ACC112 (cell line): Measurements from ENCODE around the gene HDAC9.
"Not testable (repeated sequence)": the region's sequence is repeated elsewhere in the genome, so short reads cannot be mapped to it uniquely, and the experiment has no call there.

Experiments used
- H2AFZ ChIP-seq: fragments of 200-600 bp; sonication (generic); one replicate; pipeline ENCODE4 v1.6.0; 2017; ENCODE audit warnings: antibody characterized with exemption, low read length; ENCODE audit not compliant: unreplicated experiment
- H3K27ac ChIP-seq: fragments of 200-600 bp; sonication (generic); 2 replicates; pipeline ENCODE4 v1.5.1; 2014; ENCODE audit warnings: low read depth, mild to moderate bottlenecking, antibody characterized with exemption, low read length, moderate library complexity
- H3K27me3 ChIP-seq: fragments of 200-600 bp; sonication (generic); 2 replicates; pipeline ENCODE4 v1.6.1; 2014; ENCODE audit warnings: mild to moderate bottlenecking, antibody characterized with exemption, low read length, moderate library complexity, mixed read lengths; ENCODE audit not compliant: insufficient read depth
- H3K36me3 ChIP-seq: fragments of 200-600 bp; sonication (generic); 2 replicates; pipeline ENCODE4 v1.6.1; 2016; ENCODE audit warnings: mild to moderate bottlenecking, antibody characterized with exemption, low read length, moderate library complexity, mixed read lengths; ENCODE audit not compliant: insufficient read depth
- H3K4me1 ChIP-seq: fragments of 200-600 bp; sonication (generic); one replicate; pipeline ENCODE4 v1.6.1; 2016; ENCODE audit warnings: low read length, mixed read lengths; ENCODE audit not compliant: insufficient read depth, unreplicated experiment, control insufficient read depth
- H3K4me3 ChIP-seq: fragments of 200-600 bp; sonication (generic); 2 replicates; pipeline ENCODE4 v1.5.1; 2014; ENCODE audit warnings: mild to moderate bottlenecking, low read depth, low read length
- H3K79me2 ChIP-seq: fragments of 200-600 bp; sonication (generic); one replicate; pipeline ENCODE4 v1.6.0; 2016; ENCODE audit warnings: low read length; ENCODE audit not compliant: control insufficient read depth, unreplicated experiment, insufficient read depth

Gene HDAC9

DNA sequence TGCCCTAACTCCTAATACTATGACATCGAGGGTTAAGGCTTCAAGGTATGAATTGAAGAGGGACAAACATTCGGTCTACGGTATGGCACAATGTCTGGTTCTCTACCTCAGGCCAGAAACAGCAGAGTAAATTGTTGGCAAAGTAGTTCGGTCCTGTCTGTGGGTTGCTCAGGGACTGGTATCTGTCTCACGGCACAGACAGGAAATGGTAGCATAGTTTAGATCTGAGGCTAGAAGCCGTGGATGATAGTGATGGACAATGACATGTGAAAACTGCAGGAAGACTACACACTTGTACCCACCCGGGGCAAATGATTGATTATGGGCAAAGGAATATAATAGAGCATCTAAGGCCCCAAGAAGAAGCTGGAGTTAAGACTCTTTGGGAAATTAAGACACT lies 515.7 kb downstream of the HDAC9 start:
- Histone ChIP-seq H3K36me3 (0 out of 2 replicates have a peak, but pooled peaks cover 4% of the 10 kb centered on the region), H3K27me3 (no peaks in the 10 kb centered on the region), H3K4me3 (no peak overlapping the region), H3K4me1 (peaks cover 10% of the 10 kb centered on the region), H3K79me2 (no peaks in the 10 kb centered on the region), H3K27ac (no peak overlapping the region), H2AFZ (no peak overlapping the region)

GRCh38 chr7:19015098-19015497 lies 519.5 kb downstream of the HDAC9 start:
- Histone ChIP-seq H3K4me1 (peaks cover 1% of the 10 kb centered on the region), H2AFZ (no peak overlapping the region), H3K79me2 (no peaks in the 10 kb centered on the region), H3K4me3 (no peak overlapping the region), H3K27me3 (no peaks in the 10 kb centered on the region), H3K27ac (no peak overlapping the region), H3K36me3 (peaks cover 19% of the 10 kb centered on the region)

DNA sequence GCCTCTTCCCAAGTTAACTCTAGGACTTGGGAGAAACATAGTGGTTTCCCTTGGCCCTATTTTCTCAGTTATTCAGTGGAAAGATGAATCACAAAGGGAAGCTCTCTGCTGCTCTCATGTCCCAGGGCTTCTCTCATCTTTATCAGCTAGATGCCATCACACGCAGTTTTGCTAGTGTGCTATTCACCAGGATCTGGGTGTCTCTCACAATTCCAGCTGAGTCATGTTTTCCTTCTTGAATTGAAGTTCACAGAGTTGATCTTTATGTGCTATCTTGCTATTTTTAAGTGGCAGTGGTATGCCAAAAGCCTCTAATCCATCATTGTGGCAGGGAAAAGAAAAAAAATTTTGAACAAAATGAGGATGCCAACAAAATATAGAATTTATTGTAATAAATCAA lies 520.6 kb downstream of the HDAC9 start:
- H3K27me3 ChIP-seq, result no peaks in the 10 kb centered on the region
- peak overlapping the region; percentile 44; the same call in 1 of the 2 replicates for H3K27ac ChIP-seq
- H3K4me1 ChIP-seq, result peaks cover 12% of the 10 kb centered on the region
- no peaks in the 10 kb centered on the region for H3K79me2 ChIP-seq
- H3K4me3 ChIP-seq, result no peak overlapping the region
- peaks cover 19% of the 10 kb centered on the region for H3K36me3 ChIP-seq
- no peak overlapping the region for H2AFZ ChIP-seq

- Histone ChIP-seq H3K4me3 (no peak overlapping the region), H3K27ac (no peak overlapping the region), H3K36me3 (peaks cover 19% of the 10 kb centered on the region)
Measured at GRCh38 chr7:19017374-19017773, 521.8 kb downstream of the HDAC9 start.

GRCh38 chr7:19020062-19020461 lies 524.5 kb downstream of the HDAC9 start:
- H3K27ac ChIP-seq, result peak overlapping the region; percentile 45
- peaks cover 25% of the 10 kb centered on the region for H3K4me1 ChIP-seq
- no peaks in the 10 kb centered on the region for H3K27me3 ChIP-seq
- no peak overlapping the region for H3K4me3 ChIP-seq
- peaks cover 19% of the 10 kb centered on the region for H3K36me3 ChIP-seq
- no peaks in the 10 kb centered on the region for H3K79me2 ChIP-seq
- no peak overlapping the region for H2AFZ ChIP-seq

More at GRCh38 chr7:19017374-19017773, 521.8 kb downstream of the HDAC9 start:
- Histone ChIP-seq H3K27me3 (no peaks in the 10 kb centered on the region), H3K4me1 (peaks cover 12% of the 10 kb centered on the region), H2AFZ (no peak overlapping the region), H3K79me2 (no peaks in the 10 kb centered on the region)

- peak overlapping the region; percentile 45 for H3K27ac ChIP-seq
- H3K4me1 ChIP-seq, result peaks cover 25% of the 10 kb centered on the region
- peaks cover 19% of the 10 kb centered on the region for H3K36me3 ChIP-seq
- H3K79me2 ChIP-seq, result no peaks in the 10 kb centered on the region
- no peaks in the 10 kb centered on the region for H3K27me3 ChIP-seq
- no peak overlapping the region for H2AFZ ChIP-seq
- no peak overlapping the region for H3K4me3 ChIP-seq
Measured at GRCh38 chr7:19020711-19021110, 525.2 kb downstream of the HDAC9 start.

GRCh38 chr7:19023477-19023876 lies 527.9 kb downstream of the HDAC9 start:
- Histone ChIP-seq H3K27ac (no peak overlapping the region; the same call in 1 of the 2 replicates), H3K36me3 (no peaks in the 10 kb centered on the region), H3K4me1 (peaks cover 28% of the 10 kb centered on the region), H3K4me3 (no peak overlapping the region), H3K27me3 (no peaks in the 10 kb centered on the region), H2AFZ (no peak overlapping the region), H3K79me2 (no peaks in the 10 kb centered on the region)

GRCh38 chr7:19024261-19024660 lies 528.7 kb downstream of the HDAC9 start:
- peak overlapping the region; percentile 15 for H2AFZ ChIP-seq
- no peaks in the 10 kb centered on the region for H3K27me3 ChIP-seq
- H3K4me3 ChIP-seq, result no peak overlapping the region; the same call in 1 of the 2 replicates
- H3K27ac ChIP-seq, result peak overlapping the region; percentile 41
- H3K4me1 ChIP-seq, result peaks cover 28% of the 10 kb centered on the region
- H3K79me2 ChIP-seq, result no peaks in the 10 kb centered on the region
- no peaks in the 10 kb centered on the region for H3K36me3 ChIP-seq

- Histone ChIP-seq H3K36me3 (no peaks in the 10 kb centered on the region), H3K4me3 (no peak overlapping the region), H3K27me3 (no peaks in the 10 kb centered on the region), H3K4me1 (peaks cover 26% of the 10 kb centered on the region), H3K79me2 (no peaks in the 10 kb centered on the region), H2AFZ (no peak overlapping the region), H3K27ac (no peak overlapping the region)
Measured at GRCh38 chr7:19026888-19027287, 531.3 kb downstream of the HDAC9 start.

GRCh38 chr7:19030281-19030680 lies 534.7 kb downstream of the HDAC9 start:
- Histone ChIP-seq H3K27me3 (no peaks in the 10 kb centered on the region), H3K4me3 (no peak overlapping the region), H3K79me2 (no peaks in the 10 kb centered on the region), H3K36me3 (no peaks in the 10 kb centered on the region), H3K4me1 (peaks cover 13% of the 10 kb centered on the region), H2AFZ (no peak overlapping the region), H3K27ac (0 out of 2 replicates have a peak overlapping the region, but pooled peaks have one; percentile 4)

DNA sequence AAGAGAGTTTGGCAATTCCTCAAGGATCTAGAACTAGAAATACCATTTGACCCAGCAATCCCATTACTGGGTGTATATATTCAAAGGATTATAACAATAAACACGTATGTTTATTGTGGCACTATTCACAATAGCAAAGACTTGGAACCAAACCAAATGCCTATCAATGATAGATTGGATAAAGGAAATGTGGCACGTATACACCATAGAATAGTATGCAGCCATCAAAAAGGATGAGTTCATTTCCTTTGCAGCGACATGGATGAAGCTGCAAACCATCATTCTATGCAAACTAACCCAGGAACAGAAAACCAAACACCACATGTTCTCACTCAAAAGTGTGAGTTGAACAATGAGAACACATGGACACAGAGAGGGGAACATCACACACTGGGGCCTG lies 537.4 kb downstream of the HDAC9 start:
- not testable (repeated sequence) for H3K27ac ChIP-seq, H3K36me3 ChIP-seq, H3K4me3 ChIP-seq, H2AFZ ChIP-seq, H3K79me2 ChIP-seq, H3K27me3 ChIP-seq
- peaks cover 10% of the 10 kb centered on the region for H3K4me1 ChIP-seq
